DND-41 (cell line): Measurements from ENCODE around the gene TBL1Y.

Source experiments
- ATAC-seq: fragments of 200-7000 bp; cut with Tn5 transposase; 3 replicates; pipeline ENCODE4 v1.9.1; 2021; ENCODE audit warnings: low read depth; ENCODE audit not compliant: insufficient read depth
- DNase-seq: peaks from one replicate; pipeline ENCODE4 v3.0.0-alpha.2; 2020
- H2AFZ ChIP-seq: 2 replicates; pipeline ENCODE4 v1.6.0; 2012; ENCODE audit warnings: low read depth, low read length
- H3K27ac ChIP-seq: 2 replicates; pipeline ENCODE4 v1.5.1; 2012; ENCODE audit warnings: low read length, inconsistent platforms
- H3K27me3 ChIP-seq: fragments of 200-600 bp; sonication (generic); 2 replicates; pipeline ENCODE4 v1.6.0; 2012; ENCODE audit warnings: low read length, mild to moderate bottlenecking, inconsistent platforms; ENCODE audit not compliant: insufficient read depth, poor library complexity
- H3K36me3 ChIP-seq: 2 replicates; pipeline ENCODE4 v1.5.1; 2012; ENCODE audit warnings: low read length, inconsistent platforms; ENCODE audit not compliant: insufficient read depth
- H3K4me1 ChIP-seq: 2 replicates; pipeline ENCODE4 v1.5.1; 2012; ENCODE audit warnings: mild to moderate bottlenecking, low read length; ENCODE audit not compliant: insufficient read depth
- H3K4me2 ChIP-seq: 2 replicates; pipeline ENCODE4 v1.6.0; 2012; ENCODE audit warnings: mild to moderate bottlenecking, moderate library complexity, low read length, inconsistent platforms; ENCODE audit not compliant: insufficient read depth
- H3K4me3 ChIP-seq, 2 experiments: fragments of 200-600 bp in 1 of 2; shearing (Covaris generic) in 1 of 2; 2 replicates each; pipeline ENCODE4 v1.5.1; 2012 to 2016; ENCODE audit warnings: inconsistent platforms in 2 of 2, low read length in 2 of 2, mild to moderate bottlenecking in 2 of 2, low read depth in 1 of 2, moderate library complexity in 1 of 2
- H3K79me2 ChIP-seq: 2 replicates; pipeline ENCODE4 v1.6.0; 2012; ENCODE audit warnings: low read length, inconsistent platforms; ENCODE audit not compliant: insufficient read depth
- H3K9ac ChIP-seq: 2 replicates; pipeline ENCODE4 v1.6.0; 2012; ENCODE audit warnings: low read depth, mild to moderate bottlenecking, inconsistent platforms, low read length, moderate library complexity
- H3K9me3 ChIP-seq: 2 replicates; pipeline ENCODE4 v1.5.1; 2012; ENCODE audit warnings: low read length, moderate library complexity, mild to moderate bottlenecking, inconsistent platforms; ENCODE audit not compliant: insufficient read depth, severe bottlenecking
- H4K20me1 ChIP-seq: 2 replicates; pipeline ENCODE4 v1.6.0; 2012; ENCODE audit warnings: low read length; ENCODE audit not compliant: insufficient read depth
- EZH2 ChIP-seq: IDR thresholded peaks from 3 replicates; pipeline ENCODE4 v1.6.1; 2012; ENCODE audit warnings: borderline replicate concordance, low read depth, mild to moderate bottlenecking, moderate library complexity, low read length, inconsistent platforms; ENCODE audit not compliant: severe bottlenecking
- TF ChIP-seq, protein P1 (sequence below): IDR thresholded peaks from 2 replicates; pipeline ENCODE4 v1.5.1; 2012; ENCODE audit warnings: borderline replicate concordance, low read length, moderate library complexity, mild to moderate bottlenecking; ENCODE audit not compliant: poor library complexity, severe bottlenecking; ENCODE audit errors: extremely low read depth

TBL1Y gene

DNA sequence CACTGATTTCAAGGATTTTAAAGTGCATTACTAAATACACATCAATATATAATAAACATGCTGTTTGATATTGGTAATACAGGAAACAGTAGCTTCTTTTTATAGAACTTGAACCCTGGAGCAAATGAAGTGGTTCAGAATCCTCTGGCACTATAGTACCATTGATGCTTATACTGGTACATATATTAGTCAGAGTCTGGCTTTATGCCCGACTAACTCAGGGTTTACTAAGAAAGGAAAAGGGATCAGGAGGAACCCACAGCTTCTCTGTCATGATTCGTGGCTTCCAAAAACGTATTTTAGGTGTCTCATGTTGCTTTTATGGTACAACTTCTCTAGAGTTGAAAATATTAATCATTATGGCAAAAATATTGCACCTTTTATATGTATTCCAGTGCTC, 72.7 kb downstream of the TBL1Y start:
- ATAC-seq (no peak), DNase-seq (no peak)
- H4K20me1 ChIP-seq = no peaks in the 10 kb centered on the region
- H3K27ac ChIP-seq = no peak overlapping the region
- H3K36me3 ChIP-seq = no peaks in the 10 kb centered on the region
- no peak overlapping the region for H3K4me3 ChIP-seq
- no peak overlapping the region for H3K9ac ChIP-seq
- H3K79me2 ChIP-seq = no peaks in the 10 kb centered on the region
- no peak overlapping the region for H2AFZ ChIP-seq
- no peak overlapping the region for H3K4me2 ChIP-seq
- H3K27me3 ChIP-seq = no peaks in the 10 kb centered on the region
- no peaks in the 10 kb centered on the region for H3K4me1 ChIP-seq
- TF ChIP-seq, protein P1, sequence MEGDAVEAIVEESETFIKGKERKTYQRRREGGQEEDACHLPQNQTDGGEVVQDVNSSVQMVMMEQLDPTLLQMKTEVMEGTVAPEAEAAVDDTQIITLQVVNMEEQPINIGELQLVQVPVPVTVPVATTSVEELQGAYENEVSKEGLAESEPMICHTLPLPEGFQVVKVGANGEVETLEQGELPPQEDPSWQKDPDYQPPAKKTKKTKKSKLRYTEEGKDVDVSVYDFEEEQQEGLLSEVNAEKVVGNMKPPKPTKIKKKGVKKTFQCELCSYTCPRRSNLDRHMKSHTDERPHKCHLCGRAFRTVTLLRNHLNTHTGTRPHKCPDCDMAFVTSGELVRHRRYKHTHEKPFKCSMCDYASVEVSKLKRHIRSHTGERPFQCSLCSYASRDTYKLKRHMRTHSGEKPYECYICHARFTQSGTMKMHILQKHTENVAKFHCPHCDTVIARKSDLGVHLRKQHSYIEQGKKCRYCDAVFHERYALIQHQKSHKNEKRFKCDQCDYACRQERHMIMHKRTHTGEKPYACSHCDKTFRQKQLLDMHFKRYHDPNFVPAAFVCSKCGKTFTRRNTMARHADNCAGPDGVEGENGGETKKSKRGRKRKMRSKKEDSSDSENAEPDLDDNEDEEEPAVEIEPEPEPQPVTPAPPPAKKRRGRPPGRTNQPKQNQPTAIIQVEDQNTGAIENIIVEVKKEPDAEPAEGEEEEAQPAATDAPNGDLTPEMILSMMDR = no peak
- no peak for TF ChIP-seq EZH2
- no peaks in the 10 kb centered on the region for H3K9me3 ChIP-seq

DNA sequence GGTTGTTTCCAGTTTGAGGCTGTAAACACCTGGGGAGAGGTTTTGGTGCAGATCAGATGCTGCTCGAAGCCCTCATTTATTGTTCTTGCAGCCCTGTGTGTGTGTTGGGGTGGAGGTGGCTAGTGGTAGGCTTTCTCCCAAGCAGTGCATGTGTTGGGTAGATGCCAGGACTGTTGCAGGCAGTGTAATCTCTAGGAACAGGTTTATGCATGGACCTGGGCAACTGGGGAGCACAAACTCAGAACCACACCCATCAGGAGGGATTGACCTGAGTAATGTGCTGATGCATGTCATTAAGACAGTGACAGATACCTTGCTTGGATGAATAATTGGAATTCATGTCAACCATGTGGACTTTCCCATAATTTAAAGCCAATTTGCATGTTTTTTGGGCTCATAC, 77.3 kb downstream of the TBL1Y start:
- no peaks in the 10 kb centered on the region for H3K4me1 ChIP-seq
- ATAC-seq (no peak), DNase-seq (no peak)
- H3K4me2 ChIP-seq = no peak overlapping the region
- H3K9me3 ChIP-seq = no peaks in the 10 kb centered on the region
- H4K20me1 ChIP-seq = no peaks in the 10 kb centered on the region
- no peaks in the 10 kb centered on the region for H3K36me3 ChIP-seq
- H3K79me2 ChIP-seq = no peaks in the 10 kb centered on the region
- no peak overlapping the region for H3K9ac ChIP-seq
- TF ChIP-seq, protein P1 = no peak
- TF ChIP-seq EZH2 = no peak
- no peak overlapping the region for H3K4me3 ChIP-seq
- no peak overlapping the region for H3K27ac ChIP-seq
- no peak overlapping the region for H2AFZ ChIP-seq
- H3K27me3 ChIP-seq = no peaks in the 10 kb centered on the region

DNA sequence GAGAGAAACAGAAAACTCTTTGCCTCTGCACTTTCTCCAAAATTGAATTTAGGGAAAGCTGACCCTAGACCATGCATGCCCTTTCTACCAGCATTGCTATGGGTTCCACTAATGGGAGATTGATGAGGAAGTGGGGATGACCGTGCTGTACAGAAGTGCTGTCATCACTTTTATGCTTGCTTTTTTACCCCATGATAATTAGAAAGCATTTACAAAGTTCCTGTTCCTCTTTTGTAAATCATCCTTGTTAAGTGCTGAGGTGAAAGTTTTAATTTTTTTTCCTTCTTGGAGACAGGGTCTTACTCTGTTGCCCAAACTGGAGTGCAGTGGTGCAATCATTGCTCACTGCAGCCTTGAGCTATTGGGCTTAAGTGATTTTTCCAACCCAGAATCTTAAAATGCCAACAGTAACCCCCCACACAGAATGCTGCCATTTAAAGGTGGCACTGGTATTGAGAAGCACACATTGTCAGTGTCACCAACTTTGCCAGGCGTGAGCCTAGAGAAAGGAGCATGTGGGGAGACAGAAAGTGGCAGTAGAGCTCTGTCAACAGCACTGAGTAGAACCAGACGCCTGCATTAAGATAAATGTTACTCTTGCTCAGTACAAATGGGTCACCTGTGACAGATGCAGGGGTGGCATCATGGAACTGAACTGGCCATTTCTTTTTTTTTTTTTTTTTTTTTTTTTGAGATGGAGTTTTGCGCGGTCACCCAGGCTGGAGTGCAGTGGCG, 79.6 kb downstream of the TBL1Y start:
- Histone ChIP-seq H3K79me2 (no peaks in the 10 kb centered on the region), H4K20me1 (no peaks in the 10 kb centered on the region), H3K4me2 (no peak overlapping the region), H3K4me1 (no peaks in the 10 kb centered on the region), H3K27ac (no peak overlapping the region), H3K27me3 (no peaks in the 10 kb centered on the region), H3K36me3 (no peaks in the 10 kb centered on the region), H3K4me3 (no peak overlapping the region), H3K9ac (no peak overlapping the region), H3K9me3 (no peaks in the 10 kb centered on the region), H2AFZ (no peak overlapping the region)
- TF ChIP-seq, protein P1 = no peak
- no peak for TF ChIP-seq EZH2
- ATAC-seq = no peak
- no peak for DNase-seq

DNA sequence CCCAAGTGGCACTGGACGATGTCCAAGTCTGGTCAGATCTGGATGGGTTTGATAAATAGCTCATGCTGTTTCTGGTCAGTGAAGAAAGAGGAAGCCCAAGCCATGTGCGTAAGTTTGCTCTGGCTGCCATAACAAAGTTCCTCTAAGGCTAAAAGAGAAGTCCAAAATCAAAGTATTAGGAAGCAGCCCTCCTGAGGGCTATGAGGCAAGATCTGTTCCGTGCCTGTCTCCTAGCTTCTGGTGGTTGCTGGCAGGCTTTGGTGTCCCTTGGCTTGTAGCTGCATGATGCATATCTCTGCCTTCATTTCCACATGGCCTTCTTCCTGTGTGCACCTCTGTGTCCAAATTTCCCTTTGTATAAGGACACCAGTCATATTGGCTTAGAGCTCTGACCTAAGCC, 81.5 kb downstream of the TBL1Y start:
- Histone ChIP-seq H3K4me1 (no peaks in the 10 kb centered on the region), H4K20me1 (no peaks in the 10 kb centered on the region), H3K9ac (no peak overlapping the region), H3K9me3 (no peaks in the 10 kb centered on the region), H3K4me3 (no peak overlapping the region), H2AFZ (no peak overlapping the region), H3K27me3 (no peaks in the 10 kb centered on the region), H3K27ac (no peak overlapping the region), H3K4me2 (no peak overlapping the region), H3K79me2 (no peaks in the 10 kb centered on the region), H3K36me3 (no peaks in the 10 kb centered on the region)
- DNase-seq = no peak
- no peak for ATAC-seq
- TF ChIP-seq, protein P1 = no peak
- TF ChIP-seq EZH2 = no peak
